Measurements from ENCODE around the gene CLEC4G.

Gene CLEC4G

DNA sequence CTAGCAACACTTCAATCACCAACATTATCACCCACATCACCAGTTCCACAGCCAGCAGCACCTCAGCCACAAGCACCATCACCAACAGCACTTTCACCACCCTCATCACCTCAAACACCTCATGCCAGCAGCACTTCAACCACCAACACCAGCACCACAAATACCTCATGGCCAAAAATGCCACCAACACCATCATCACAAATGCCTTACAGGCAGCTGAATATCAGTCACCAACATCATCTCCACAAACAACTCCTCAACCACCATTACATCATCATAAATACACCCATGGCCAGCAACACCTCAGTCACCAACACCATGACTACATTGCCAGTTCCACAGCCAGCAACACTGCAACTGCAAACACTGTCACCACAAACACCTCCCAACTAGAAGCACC lies 40.4 kb downstream of the CLEC4G start:
- no peak for DNase-seq

- DNase-seq: no peak
Observed at GRCh38 chr19:7690779-7691258, 41.1 kb downstream of the CLEC4G start.

GRCh38 chr19:7689165-7689564 lies 42.7 kb downstream of the CLEC4G start:
- DNase-seq: no peak

GRCh38 chr19:7687177-7687576 lies 44.7 kb downstream of the CLEC4G start:
- no peak for DNase-seq

GRCh38 chr19:7685546-7686445 lies 46.1 kb downstream of the CLEC4G start:
- no peak for DNase-seq

DNA sequence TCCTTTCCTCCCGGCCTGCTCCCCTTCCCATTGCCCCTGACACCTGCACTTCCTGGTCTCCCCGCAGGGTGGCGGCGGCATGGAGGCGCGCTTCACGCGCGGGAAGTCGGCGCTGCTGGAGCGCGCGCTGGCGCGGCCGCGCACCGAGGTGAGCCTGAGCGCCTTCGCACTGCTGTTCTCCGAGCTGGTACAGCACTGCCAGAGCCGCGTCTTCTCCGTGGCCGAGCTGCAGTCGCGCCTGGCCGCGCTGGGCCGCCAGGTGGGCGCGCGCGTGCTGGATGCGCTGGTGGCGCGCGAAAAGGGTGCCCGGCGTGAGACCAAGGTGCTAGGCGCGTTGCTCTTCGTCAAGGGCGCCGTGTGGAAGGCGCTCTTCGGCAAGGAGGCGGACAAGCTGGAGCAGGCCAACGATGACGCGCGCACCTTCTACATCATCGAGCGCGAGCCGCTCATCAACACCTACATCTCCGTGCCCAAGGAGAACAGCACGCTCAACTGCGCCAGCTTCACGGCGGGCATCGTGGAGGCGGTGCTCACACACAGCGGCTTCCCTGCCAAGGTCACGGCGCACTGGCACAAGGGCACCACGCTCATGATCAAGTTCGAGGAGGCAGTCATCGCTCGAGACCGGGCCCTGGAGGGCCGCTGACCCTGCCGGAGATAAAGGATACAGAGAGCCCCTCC lies 49.6 kb downstream of the CLEC4G start:
- DNase-seq: no peak

DNA sequence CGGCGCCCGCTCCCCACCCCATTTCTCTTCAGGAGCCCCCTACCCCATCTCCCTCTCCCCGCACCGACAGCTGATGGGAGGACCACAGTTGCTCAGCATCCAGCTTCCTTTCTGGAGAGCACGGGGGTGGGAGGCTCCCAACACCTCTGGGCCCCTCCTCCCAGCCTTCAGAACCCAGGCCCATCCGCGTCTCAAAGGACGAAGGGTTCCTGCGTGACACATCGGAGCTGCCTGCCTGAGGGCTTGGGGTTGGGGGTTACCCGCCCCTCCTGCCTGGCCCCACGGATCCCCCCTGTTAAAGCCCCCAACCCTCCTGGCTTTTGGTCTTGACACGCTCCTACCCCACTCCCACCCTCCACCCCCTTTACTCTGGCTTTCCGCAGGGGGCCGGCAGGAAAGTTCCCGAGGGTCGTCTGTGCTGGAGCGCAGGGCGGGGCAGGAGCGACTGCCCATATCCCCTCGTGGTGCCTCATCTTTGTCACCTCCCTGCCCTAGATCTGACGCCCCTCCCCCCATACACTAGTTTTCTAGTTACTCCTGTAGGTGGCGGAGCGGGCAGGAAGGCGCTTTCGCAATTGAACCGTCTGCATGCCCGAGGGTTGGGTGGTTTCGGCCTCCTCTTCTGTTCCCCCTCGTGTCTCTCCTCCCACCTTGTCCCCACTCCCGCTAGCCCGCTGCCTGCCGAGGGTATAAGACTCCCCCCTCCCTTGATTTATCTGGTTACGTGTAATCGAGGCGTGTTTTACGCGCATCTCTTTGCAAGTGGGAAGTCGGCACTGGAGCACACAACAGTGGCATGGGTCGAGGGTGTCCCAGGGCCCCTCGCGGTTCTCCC lies 50.4 kb downstream of the CLEC4G start:
- peak; percentile 91 for DNase-seq

DNA sequence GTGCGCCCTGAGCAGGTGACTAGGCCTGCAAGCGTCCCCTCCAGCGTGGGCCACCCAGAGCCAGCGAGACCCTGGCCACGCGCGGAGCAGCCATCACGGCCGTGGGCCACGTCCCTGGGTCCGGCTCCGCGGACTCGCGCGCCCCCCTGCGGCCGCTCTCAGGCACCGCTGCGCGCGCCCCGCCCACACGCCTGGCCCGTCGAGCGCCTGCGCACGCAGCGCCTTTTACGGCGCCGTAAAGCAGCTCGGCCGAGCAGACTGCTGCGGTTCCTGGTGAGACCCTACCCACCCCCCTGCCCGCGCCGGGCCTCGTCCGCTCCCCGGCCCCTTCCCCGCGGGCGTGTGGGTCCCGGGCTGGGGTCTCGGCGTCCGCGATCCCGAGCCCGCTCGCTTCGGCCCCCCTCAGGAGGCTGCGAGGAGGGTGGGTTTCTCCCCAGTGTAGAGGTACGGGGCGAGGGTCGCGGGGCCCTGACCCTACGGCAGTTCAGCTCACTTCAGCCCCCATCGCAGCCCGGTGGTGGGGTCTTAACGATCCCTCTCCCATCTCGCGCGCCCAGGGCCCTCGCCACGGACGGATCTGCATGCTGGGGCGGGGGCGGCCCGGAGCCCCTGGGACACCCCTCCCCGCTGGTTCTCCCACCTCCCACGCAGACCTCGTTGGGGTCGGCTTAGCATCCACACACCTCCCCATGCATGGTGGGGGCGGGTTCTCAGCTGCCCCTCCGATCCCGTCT lies 51.1 kb downstream of the CLEC4G start, which contains the start of gene TRAPPC5:
Gene TRAPPC5 (plus strand): TSS at position 228 of the 734 bp plus-strand sequence. CDS start 1,421 bp downstream, outside the sequence.
- DNase-seq: peak; percentile 95

- no peak for DNase-seq
Observed at GRCh38 chr19:7679771-7680605, 51.9 kb downstream of the CLEC4G start.

DNA sequence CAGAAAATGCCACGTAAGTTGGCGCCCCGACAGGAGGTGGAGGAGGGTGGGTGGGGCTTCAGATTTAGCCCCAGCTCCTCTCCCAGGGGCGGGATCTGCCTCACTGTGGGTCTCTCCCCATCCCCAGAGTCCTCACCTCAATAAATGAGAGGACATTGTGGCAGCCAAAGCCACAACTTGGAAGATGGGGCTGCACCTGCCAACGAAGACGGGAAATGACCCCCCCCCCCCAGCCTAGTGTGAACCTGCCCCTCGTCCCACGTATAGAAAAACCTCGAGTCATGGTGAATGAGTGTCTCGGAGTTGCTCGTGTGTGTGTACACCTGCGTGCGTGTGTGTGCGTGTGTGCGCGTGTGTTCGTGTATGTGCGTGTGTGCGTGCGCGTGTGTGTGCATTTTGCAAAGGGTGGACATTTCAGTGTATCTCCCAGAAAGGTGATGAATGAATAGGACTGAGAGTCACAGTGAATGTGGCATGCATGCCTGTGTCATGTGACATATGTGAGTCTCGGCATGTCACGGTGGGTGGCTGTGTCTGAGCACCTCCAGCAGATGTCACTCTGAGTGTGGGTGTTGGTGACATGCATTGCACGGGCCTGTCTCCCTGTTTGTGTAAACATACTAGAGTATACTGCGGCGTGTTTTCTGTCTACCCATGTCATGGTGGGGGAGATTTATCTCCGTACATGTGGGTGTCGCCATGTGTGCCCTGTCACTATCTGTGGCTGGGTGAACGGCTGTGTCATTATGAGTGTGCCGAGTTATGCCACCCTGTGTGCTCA lies 52.7 kb downstream of the CLEC4G start:
- peak; percentile 90 for DNase-seq
